K562 (cell line): ENCODE measurements around the gene MXRA7. TPM values are rescaled to one million over a fixed set of nuclear protein-coding genes. Genes with fewer than 3 reads are reported as not detected.

ENCODE experiments used
- BDP1 ChIP-seq: IDR thresholded peaks from 3 replicates; pipeline ENCODE4 v1.6.1; 2011; ENCODE audit not compliant: insufficient read length, insufficient read depth
- CBFB ChIP-seq: sonication (generic); formaldehyde crosslinking; IDR thresholded peaks from 2 replicates; pipeline ENCODE4 v1.4.0; 2020; ENCODE audit warnings: mild to moderate bottlenecking, missing genetic modification reagents
- CBX5 ChIP-seq: IDR thresholded peaks from 2 replicates; pipeline ENCODE4 v1.6.1; 2014; ENCODE audit warnings: low read depth, borderline replicate concordance
- CBX8 ChIP-seq: fragments of 200-600 bp; sonication (generic); IDR thresholded peaks from 2 replicates; pipeline ENCODE4 v1.6.1; 2012; ENCODE audit warnings: borderline replicate concordance, mixed run types, low read depth, mild to moderate bottlenecking, moderate library complexity, mixed read lengths, low read length, control low read depth, inconsistent platforms; ENCODE audit not compliant: poor library complexity, severe bottlenecking; ENCODE audit errors: extremely low read depth
- ETV5 ChIP-seq: sonication (generic); formaldehyde crosslinking; IDR thresholded peaks from 2 replicates; pipeline ENCODE4 v1.4.0; 2020; ENCODE audit warnings: low read depth, mild to moderate bottlenecking, missing genetic modification reagents
- EZH2 ChIP-seq: IDR thresholded peaks from 2 replicates; pipeline ENCODE4 v1.6.1; 2012; ENCODE audit warnings: low read depth, mild to moderate bottlenecking, inconsistent platforms, low read length, borderline replicate concordance
- FUS ChIP-seq: fragments of 200-400 bp; formaldehyde crosslinking; optimal IDR thresholded peaks from 2 replicates; pipeline ENCODE3; 2017; ENCODE audit warnings: low read depth, low read length
- ILK ChIP-seq: fragments of 450-650 bp; IDR thresholded peaks from 2 replicates; pipeline ENCODE4 v1.6.1; 2016; ENCODE audit warnings: missing genetic modification characterization, low read depth, mild to moderate bottlenecking, missing compliant biosample characterization, moderate library complexity, borderline replicate concordance
- JUN ChIP-seq, 2 experiments: sonication (generic) in 1 of 2; formaldehyde crosslinking in 1 of 2; IDR thresholded peaks; 2 replicates each; pipeline versions ENCODE4 v1.6.1 to v1.8.0; 2012 to 2022; ENCODE audit warnings: borderline replicate concordance in 2 of 2, mild to moderate bottlenecking in 2 of 2, improper control_type of control experiment in 1 of 2, low read depth in 1 of 2, low read length in 1 of 2, missing genetic modification reagents in 1 of 2
- NONO ChIP-seq, 2 experiments: fragments of 200-400 bp in 1 of 2; fragments of 450-650 bp in 1 of 2; formaldehyde crosslinking in 1 of 2; IDR thresholded peaks; 2 replicates each; pipeline ENCODE4 v1.6.1; 2017; ENCODE audit warnings: low read depth in 2 of 2, mild to moderate bottlenecking in 2 of 2, moderate library complexity in 2 of 2, low read length in 1 of 2
- NR2C1 ChIP-seq, 2 experiments: fragments of 450-650 bp; IDR thresholded peaks; 2 replicates each; pipeline ENCODE4 v1.6.1; 2017; ENCODE audit warnings: mild to moderate bottlenecking in 2 of 2, antibody characterized with exemption in 1 of 2, inconsistent platforms in 1 of 2, missing compliant biosample characterization in 1 of 2, missing genetic modification characterization in 1 of 2
- POLR2B ChIP-seq: fragments of 450-650 bp; IDR thresholded peaks from 2 replicates; pipeline ENCODE4 v1.6.1; 2018; ENCODE audit warnings: low read depth; ENCODE audit not compliant: partially characterized antibody
- PRPF4 ChIP-seq: fragments of 200-400 bp; formaldehyde crosslinking; IDR thresholded peaks from one replicate; pipeline ENCODE4 v1.6.1; 2017; ENCODE audit warnings: low read length, low read depth, mild to moderate bottlenecking; ENCODE audit not compliant: insufficient read depth, poor library complexity, severe bottlenecking
- SP1 ChIP-seq: sonication (generic); formaldehyde crosslinking; IDR thresholded peaks from 2 replicates; pipeline ENCODE4 v1.8.1; 2022; ENCODE audit warnings: mild to moderate bottlenecking, missing genetic modification reagents
- SREBF1 ChIP-seq: fragments of 150-350 bp; IDR thresholded peaks from 2 replicates; pipeline ENCODE4 v1.6.1; 2014; ENCODE audit warnings: antibody characterized with exemption, low read depth, low read length, borderline replicate concordance
- SRSF9 ChIP-seq: fragments of 200-400 bp; formaldehyde crosslinking; IDR thresholded peaks from 2 replicates; pipeline ENCODE4 v1.6.1; 2017; ENCODE audit warnings: low read depth, low read length, borderline replicate concordance
- ZNF212 ChIP-seq: fragments of 450-650 bp; formaldehyde crosslinking; IDR thresholded peaks from 2 replicates; pipeline ENCODE4 v1.4.0; 2020; ENCODE audit warnings: mild to moderate bottlenecking
- ZNF311 ChIP-seq: fragments of 250-450 bp; sonication (Bioruptor Pico); IDR thresholded peaks from 2 replicates; pipeline ENCODE4 v1.4.0; 2020; ENCODE audit warnings: mild to moderate bottlenecking, moderate library complexity
- ZNF347 ChIP-seq: fragments of 450-650 bp; formaldehyde crosslinking; IDR thresholded peaks from 2 replicates; pipeline ENCODE4 v1.4.0; 2020; ENCODE audit warnings: low read depth, mild to moderate bottlenecking, moderate library complexity
- ZNF57 ChIP-seq: fragments of 450-650 bp; formaldehyde crosslinking; IDR thresholded peaks from 2 replicates; pipeline ENCODE4 v1.4.0; 2020; ENCODE audit warnings: mild to moderate bottlenecking, moderate library complexity
- ZNF586 ChIP-seq: fragments of 450-650 bp; formaldehyde crosslinking; conservative IDR thresholded peaks from 2 replicates; pipeline ENCODE4 v1.4.0; 2020; ENCODE audit warnings: mild to moderate bottlenecking, moderate library complexity
- ZNF77 ChIP-seq: fragments of 250-450 bp; sonication (Bioruptor Pico); IDR thresholded peaks from 2 replicates; pipeline ENCODE4 v1.5.0; 2020
- polyA plus RNA-seq, 8 experiments: library from polyadenylated mRNA; depleted of rRNA in 4 of 8; stranded (reverse) in 5 of 8; unstranded in 3 of 8; fragments of >200 nt; fragmentation: Nextera tagmentation in 2 of 8; fragmentation: Illumina TruSeq in 1 of 8; extraction: Ambion mirVana in 2 of 8; extraction: Trizol in 1 of 8; gene quantifications; 2 replicates each; pipeline versions ENCODE4 v1.2.1 to v1.2.3, GENCODE V29; 2011 to 2014; ENCODE audit warnings: inconsistent platforms in 1 of 8, missing spikeins in 1 of 8
- total RNA-seq, 7 experiments: library from RNA; depleted of rRNA in 6 of 7; stranded (reverse); fragments of >200 nt in 6 of 7; fragmentation: Illumina TruSeq in 2 of 7; extraction: Trizol in 2 of 7; gene quantifications; 2 replicates each; pipeline versions ENCODE4 v1.2.1 to v1.2.3, GENCODE V29; 2011 to 2021; ENCODE audit warnings: low replicate concordance in 1 of 7
- TF ChIP-seq, protein P1 (sequence below): fragments of 250-450 bp; sonication (Bioruptor Pico); IDR thresholded peaks from 2 replicates; pipeline ENCODE4 v1.5.1; 2021; ENCODE audit warnings: mild to moderate bottlenecking
- TF ChIP-seq, protein P2 (sequence below), 2 experiments: fragments of 450-650 bp; IDR thresholded peaks; 2 replicates each; pipeline ENCODE4 v1.6.1; 2016

Gene MXRA7
- total and polyA plus RNA-seq, 9 of the 15 experiments (the other 6 are each of a cell fraction or from before 2014, with no cell fraction given), result 2.6 to 38.4 (median 14.3) TPM

DNA sequence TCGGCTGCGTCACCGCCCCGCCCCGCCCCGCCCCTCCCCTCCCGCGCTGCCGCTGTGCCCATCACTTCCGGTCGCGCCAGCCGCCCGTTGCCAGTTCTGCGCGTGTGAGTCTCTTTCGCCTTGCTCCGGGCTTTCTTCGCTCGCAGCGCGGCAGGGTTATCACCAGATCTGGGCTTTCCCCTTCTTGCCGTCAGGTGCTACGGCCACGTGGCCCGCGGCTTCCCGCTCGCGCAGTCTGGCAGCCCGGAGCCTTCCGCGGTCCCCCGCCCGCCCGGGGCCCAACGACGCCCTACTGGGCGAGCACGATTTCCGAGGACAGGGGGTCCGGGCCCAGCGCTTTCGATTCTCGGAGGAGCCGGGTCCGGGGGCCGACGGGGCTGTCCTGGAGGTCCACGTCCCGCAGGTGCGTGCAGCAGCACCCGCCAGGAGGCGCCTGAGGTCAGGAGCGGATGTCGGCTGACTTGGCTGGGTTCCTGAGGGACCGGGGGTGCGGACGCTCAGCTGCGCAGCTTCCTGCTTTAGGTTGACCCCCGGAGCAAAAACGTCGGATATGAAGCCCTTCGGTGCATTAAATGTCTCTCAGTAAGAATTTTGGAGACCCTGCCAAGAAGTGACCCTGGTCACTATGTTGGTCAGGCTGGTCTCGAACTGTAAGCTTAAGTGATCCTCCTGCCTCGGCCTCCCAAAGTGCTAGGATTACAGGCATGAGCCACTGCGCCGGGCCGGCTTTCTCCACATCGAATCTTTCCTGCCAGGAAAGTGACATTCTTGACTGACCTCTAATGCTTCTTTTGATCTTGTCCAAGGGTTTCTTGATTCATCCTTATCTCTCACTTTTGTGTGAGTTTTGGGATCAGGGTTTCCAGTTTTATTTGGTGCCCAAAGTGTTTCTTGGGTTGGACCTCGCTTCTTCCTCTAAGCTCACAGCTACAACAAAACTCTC is 16.3 kb upstream of the MXRA7 start, which contains the start of gene METTL23 (continued):
- TF ChIP-seq ZNF347 (CRISPR knock-in tag) (no peak), PRPF4 (peak; percentile 78), CBFB (0 out of 2 replicates have a peak, but pooled peaks have one; percentile 19), JUN (IDR thresholded peaks at IDR 0.05; ENCODE audit: borderline replicate concordance, low read depth, low read length) (no peak; the same call in 1 of the 2 replicates), JUN (CRISPR knock-in tag; IDR thresholded peaks at IDR 0.05; ENCODE audit: borderline replicate concordance) (peak; percentile 87; the same call in 1 of the 2 replicates), CBX5 (no peak), ZNF311 (CRISPR knock-in tag) (no peak), SREBF1 (no peak), POLR2B (peak; percentile 57), ZNF586 (CRISPR knock-in tag) (no peak), ZNF57 (no peak), BDP1 (no peak), ETV5 (peak; percentile 93), NR2C1 (IDR thresholded peaks at IDR 0.05) (no peak), NR2C1 (tag; IDR thresholded peaks at IDR 0.05) (peak; percentile 33; the same call in 1 of the 2 replicates), NONO (IDR thresholded peaks at IDR 0.05; ENCODE audit: low read depth in 2 of 2, low read length in 1 of 2) (peak in 1 of 2 experiments; percentile 17; a peak in 1 of 4 replicates), CBX8 (no peak), ZNF77 (CRISPR knock-in tag) (no peak), SP1 (CRISPR knock-in tag) (peak; percentile 65), SRSF9 (no peak), EZH2 (no peak), FUS (no peak), ILK (no peak), ZNF212 (CRISPR knock-in tag) (no peak)
- TF ChIP-seq, protein P1, sequence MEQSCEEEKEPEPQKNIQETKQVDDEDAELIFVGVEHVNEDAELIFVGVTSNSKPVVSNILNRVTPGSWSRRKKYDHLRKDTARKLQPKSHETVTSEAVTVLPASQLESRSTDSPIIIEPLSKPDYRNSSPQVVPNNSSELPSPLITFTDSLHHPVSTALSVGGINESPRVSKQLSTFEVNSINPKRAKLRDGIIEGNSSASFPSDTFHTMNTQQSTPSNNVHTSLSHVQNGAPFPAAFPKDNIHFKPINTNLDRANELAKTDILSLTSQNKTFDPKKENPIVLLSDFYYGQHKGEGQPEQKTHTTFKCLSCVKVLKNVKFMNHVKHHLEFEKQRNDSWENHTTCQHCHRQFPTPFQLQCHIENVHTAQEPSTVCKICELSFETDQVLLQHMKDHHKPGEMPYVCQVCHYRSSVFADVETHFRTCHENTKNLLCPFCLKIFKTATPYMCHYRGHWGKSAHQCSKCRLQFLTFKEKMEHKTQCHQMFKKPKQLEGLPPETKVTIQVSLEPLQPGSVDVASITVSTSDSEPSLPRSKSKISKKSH (CRISPR knock-in tag), result no peak
- TF ChIP-seq, protein P2, sequence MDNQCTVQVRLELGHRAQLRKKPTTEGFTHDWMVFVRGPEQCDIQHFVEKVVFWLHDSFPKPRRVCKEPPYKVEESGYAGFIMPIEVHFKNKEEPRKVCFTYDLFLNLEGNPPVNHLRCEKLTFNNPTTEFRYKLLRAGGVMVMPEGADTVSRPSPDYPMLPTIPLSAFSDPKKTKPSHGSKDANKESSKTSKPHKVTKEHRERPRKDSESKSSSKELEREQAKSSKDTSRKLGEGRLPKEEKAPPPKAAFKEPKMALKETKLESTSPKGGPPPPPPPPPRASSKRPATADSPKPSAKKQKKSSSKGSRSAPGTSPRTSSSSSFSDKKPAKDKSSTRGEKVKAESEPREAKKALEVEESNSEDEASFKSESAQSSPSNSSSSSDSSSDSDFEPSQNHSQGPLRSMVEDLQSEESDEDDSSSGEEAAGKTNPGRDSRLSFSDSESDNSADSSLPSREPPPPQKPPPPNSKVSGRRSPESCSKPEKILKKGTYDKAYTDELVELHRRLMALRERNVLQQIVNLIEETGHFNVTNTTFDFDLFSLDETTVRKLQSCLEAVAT (IDR thresholded peaks at IDR 0.05), result no peak
